ENCODE measurements around the gene HOXC9. TPM values are rescaled to one million over a fixed set of nuclear protein-coding genes. Genes with fewer than 3 reads are reported as not detected.

The HOXC9 gene
- total RNA-seq, 1 experiment from 2014 or later, result not detected

GRCh38 chr12:53951577-53952334 lies 48.2 kb upstream of the HOXC9 start:
- H2AFZ ChIP-seq (ENCODE audit: low read length), result no peak overlapping the region
- H3K79me1 ChIP-seq (ENCODE audit: insufficient read depth, low read depth, low read length, poor library complexity, severe bottlenecking), result no peaks in the 10 kb centered on the region
- H2BK12ac ChIP-seq (ENCODE audit: insufficient read length, low read depth, low read length), result no peak overlapping the region
- H3K79me2 ChIP-seq (ENCODE audit: insufficient read depth, low read length), result no peaks in the 10 kb centered on the region
- no peak for DNase-seq
- H3K9me3 Mint-ChIP-seq, result peaks cover 0 to 9% of the 10 kb centered on the region in 2 experiments; a peak in 3 of 5 replicates
- H3K23ac ChIP-seq (ENCODE audit: insufficient read length, low read depth, low read length), result no peak overlapping the region
- H3K4me2 ChIP-seq (ENCODE audit: insufficient read depth, insufficient read length, low read length), result no peak overlapping the region
- WGBS (ENCODE audit: extremely low coverage, insufficient read length, low lambda C conversion rate), result no CpG with 5 or more reads among the region's 47 CpGs
- H3K27me3 Mint-ChIP-seq (ENCODE audit: low read depth), result peaks cover 99% of the 10 kb centered on the region
- H3K9ac ChIP-seq (ENCODE audit: extremely low read depth, insufficient read length, low read length), result no peak overlapping the region
- peaks cover 6 to 20% of the 10 kb centered on the region in 2 experiments; a peak in 3 of 4 replicates for H3K4me1 Mint-ChIP-seq
- no peak overlapping the region for H3T11ph ChIP-seq (ENCODE audit: low read length)
- H3K4me3 Mint-ChIP-seq, result no peak overlapping the region
- H3K27me3 ChIP-seq (ENCODE audit: insufficient read depth, low read length), result peaks cover 99% of the 10 kb centered on the region
- no peak overlapping the region for H2BK15ac ChIP-seq (ENCODE audit: low read depth, low read length)
- H3K18ac ChIP-seq (ENCODE audit: insufficient read length, low read depth, low read length), result no peak overlapping the region
- H3K9me3 ChIP-seq (ENCODE audit: control insufficient read depth, low read depth, low read length), result no peaks in the 10 kb centered on the region
- H3K36me3 Mint-ChIP-seq (ENCODE audit: insufficient read depth in 1 of 3, low read depth in 3 of 3), result no peaks in the 10 kb centered on the region; a peak in 2 of 7 replicates
- no peak overlapping the region for H4K5ac ChIP-seq (ENCODE audit: insufficient read length, low read depth, low read length)
- no peak overlapping the region for H2BK5ac ChIP-seq (ENCODE audit: insufficient read length, low read length)
- H4K91ac ChIP-seq (ENCODE audit: insufficient read length, low read depth, low read length), result no peak overlapping the region
- no peaks in the 10 kb centered on the region for H3K4me1 ChIP-seq (ENCODE audit: insufficient read depth, low read length)
- H3K27ac Mint-ChIP-seq, result no peak overlapping the region
- no peaks in the 10 kb centered on the region for H4K20me1 ChIP-seq (ENCODE audit: control insufficient read depth, insufficient read depth, insufficient read length)
- no peak overlapping the region for H3K27ac ChIP-seq (ENCODE audit: insufficient read length, low read depth, low read length)
- no peak overlapping the region for H2BK120ac ChIP-seq (ENCODE audit: low read depth, low read length, poor library complexity, severe bottlenecking)
- no peak overlapping the region for H4K8ac ChIP-seq (replicated peaks; ENCODE audit: insufficient read length, low read depth, low read length)
- no peak for TF ChIP-seq CTCF (conservative IDR thresholded peaks at IDR 0.05)
- H2AK5ac ChIP-seq (ENCODE audit: insufficient read length, low read length), result no peak overlapping the region
- no peak overlapping the region for H3K14ac ChIP-seq (ENCODE audit: insufficient read depth, low read length)
- H2BK20ac ChIP-seq (ENCODE audit: low read depth, low read length, poor library complexity, severe bottlenecking), result no peak overlapping the region
- no peak overlapping the region for H3K4ac ChIP-seq (ENCODE audit: low read depth, low read length)
- no peak overlapping the region for H3K56ac ChIP-seq (ENCODE audit: insufficient read length, low read depth, low read length)
- H3K23me2 ChIP-seq (ENCODE audit: insufficient read length, low read depth, low read length, poor library complexity, severe bottlenecking), result no peaks in the 10 kb centered on the region
